Measurements from ENCODE around the gene SURF4.
"Not testable (repeated sequence)": the region's sequence is repeated elsewhere in the genome, so short reads cannot be mapped to it uniquely, and the experiment has no call there.

The SURF4 gene

DNA sequence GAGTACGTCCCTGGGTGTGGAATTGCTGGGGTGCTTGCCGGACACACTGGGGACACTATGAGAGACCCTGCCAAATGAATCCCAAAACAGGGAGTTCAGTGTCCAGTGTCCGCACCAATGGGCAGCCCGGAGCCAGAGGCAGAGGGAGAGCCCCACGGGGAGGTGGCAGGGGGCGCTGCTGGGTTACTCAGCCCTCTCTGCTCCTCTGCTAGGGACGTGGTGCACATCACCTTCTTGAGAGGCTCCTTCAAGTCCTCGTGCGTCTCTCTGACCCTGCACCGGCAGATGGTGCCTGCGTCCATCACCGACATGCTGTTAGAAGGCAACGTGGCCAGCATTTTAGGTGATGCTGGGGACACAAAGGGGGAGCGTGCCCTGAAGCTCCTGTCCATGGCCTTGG lies 21.1 kb upstream of the SURF4 start:
- no peak for DNase-seq

DNA sequence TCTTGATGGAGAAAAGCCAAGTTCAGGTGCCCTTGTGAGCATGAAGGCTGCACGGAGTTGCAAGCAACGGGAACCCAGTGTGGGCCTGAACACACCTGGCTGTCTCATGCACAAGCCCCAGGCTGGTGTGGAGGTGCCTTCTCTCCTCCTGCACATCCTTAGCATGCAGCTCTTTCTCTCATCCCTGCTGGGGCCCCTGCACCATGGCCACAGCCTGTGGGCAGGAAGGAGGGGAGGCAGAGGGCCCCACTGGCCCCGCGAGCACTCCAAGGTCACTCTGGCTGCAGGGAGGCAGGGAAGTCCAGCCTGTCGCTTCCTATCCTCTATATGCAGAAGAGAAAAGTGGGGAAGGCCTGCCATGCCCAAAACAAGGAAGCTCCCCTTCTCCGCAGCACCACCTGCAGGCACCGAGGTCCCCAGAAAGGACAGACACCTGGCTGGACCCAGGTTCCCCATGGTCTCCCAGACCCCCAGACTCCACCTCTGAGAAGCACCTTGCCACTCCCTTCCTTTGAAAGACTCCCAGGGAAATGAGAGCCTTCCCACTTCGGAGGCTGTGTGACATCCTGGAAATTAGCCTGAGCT lies 18.9 kb upstream of the SURF4 start:
- DNase-seq: no peak

DNA sequence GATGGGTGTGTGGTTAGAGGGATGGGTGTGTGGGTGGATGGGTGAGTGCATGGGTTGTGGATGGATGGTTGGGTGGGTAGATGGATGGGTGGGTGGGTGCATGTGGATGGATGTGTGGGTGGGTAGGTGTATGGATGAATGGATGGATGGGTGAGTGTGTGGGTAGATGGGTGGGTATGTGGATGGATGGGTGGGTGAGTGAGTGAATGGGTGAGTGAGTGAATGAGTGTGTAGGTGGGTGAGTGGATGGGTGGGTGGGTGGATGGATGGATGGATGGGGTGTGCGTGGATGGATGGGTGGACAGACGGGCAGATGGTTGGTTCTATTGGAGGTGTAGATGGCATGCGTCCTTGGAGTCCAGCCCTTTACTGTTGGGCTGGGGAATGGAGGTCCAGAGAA lies 17.5 kb upstream of the SURF4 start:
- DNase-seq: no peak

DNA sequence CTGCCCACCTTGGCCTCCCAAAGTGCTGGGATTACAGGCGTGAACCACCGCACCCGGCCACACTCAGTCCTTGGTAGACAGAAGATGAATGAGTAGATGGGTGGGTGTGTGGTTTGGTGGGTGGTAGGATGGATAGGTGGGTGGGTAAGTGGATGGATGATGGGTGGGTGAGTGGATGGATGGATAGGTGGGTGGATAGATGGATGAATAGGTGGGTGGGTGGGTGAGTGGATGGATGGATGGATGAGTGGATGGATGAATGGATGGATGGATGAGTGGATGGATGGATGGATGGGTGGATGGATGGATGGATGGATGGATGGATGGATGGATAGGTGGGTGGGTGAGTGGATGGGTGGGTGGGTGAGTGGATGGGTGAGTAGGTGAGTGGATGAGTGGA lies 16.4 kb upstream of the SURF4 start:
- not testable (repeated sequence) for DNase-seq

DNA sequence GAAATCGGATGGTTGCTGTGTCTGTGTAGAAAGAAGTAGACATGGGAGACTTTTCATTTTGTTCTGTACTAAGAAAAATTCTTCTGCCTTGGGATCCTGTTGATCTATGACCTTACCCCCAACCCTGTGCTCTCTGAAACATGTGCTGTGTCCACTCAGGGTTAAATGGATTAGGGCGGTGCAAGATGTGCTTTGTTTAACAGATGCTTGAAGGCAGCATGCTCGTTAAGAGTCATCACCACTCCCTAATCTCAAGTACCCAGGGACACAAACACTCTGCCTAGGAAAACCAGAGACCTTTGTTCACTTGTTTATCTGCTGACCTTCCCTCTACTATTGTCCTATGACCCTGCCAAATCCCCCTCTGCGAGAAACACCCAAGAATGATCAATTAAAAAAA lies 15.6 kb upstream of the SURF4 start:
- DNase-seq: not testable (repeated sequence)

DNA sequence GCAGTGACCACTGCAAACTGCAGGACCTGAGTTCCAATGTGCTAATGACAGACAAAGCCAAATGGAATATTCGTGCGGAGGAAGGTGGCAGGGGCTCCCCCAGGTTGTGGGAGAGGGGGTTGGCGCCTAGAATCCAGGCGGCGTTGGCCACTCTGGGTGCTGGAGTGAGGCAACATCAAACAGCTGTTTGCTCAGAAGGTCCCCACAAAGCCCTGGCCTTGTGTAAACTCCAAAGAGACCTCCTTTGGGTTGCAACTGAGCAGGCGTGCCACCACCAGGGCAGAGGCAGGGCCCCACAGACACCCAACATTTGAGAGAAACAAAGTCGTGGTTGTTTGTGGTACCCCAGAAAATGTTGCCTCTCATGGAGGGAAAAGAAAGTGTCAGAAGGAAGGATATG lies 14.9 kb upstream of the SURF4 start:
- DNase-seq: no peak

DNA sequence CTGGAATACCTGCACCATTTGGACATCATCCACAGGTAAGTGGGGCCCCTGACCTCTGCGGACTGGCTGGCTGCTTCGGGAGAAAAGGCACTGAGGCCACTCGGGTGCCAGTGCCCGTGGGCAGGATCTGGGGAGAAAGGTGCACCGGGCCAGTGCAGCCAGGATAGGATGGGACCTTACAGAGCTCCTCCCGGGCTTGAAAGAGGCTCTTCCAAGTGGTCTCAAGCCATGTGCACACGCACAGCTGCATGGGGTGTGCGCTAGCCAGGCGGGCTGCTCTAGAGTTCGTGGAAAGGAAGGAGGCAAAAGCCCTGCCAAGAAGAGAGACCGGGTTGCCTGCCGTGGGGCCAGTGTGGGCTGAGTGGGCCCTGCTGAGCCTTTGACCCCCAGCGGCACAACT lies 13.7 kb upstream of the SURF4 start:
- DNase-seq: no peak

DNA sequence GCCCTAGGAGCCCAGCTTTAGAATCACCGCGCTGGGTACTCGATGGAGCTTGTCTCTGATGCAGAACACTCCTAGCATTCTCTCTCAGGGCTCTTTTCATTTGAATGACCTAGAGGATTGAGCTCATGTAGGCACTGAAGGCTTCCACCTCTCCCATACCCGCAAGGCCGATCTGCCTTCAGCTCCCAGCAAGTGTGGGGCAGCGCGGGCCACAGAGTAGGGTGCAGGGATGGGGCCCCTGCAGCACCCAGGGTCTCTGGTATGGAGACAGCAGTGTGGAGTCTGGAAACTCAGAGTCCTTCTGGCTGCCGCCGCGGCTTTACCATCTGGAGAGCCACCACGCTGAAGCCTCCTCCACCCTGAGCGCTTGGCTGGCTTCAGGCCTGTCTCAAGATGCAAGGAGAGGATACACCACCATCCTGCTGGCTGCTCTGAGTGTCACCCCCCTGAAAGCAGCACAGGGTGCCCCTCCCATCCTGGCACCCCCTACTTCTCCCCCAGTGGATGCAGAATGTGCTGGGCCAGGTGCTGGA lies 13.2 kb upstream of the SURF4 start:
- no peak for DNase-seq

DNA sequence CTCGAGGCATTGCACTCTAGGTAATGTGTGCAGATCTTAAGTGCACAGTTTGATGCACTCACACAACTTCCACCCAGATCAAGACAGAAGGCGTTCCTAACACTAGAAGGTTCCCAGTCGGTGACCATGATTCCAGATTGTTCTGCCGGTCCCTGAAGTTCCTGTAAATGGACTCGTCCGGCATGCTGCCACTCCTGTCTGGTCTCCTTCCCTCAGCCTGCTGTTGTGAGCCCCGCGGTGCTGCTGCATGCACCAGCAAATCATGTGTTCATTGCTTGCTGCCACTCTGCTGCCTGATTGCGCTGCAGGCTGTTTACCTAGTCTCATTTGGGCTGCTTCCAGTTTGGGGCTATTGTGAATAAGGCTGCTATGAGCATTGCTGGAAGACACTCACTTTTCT lies 11.8 kb upstream of the SURF4 start:
- no peak for DNase-seq

DNA sequence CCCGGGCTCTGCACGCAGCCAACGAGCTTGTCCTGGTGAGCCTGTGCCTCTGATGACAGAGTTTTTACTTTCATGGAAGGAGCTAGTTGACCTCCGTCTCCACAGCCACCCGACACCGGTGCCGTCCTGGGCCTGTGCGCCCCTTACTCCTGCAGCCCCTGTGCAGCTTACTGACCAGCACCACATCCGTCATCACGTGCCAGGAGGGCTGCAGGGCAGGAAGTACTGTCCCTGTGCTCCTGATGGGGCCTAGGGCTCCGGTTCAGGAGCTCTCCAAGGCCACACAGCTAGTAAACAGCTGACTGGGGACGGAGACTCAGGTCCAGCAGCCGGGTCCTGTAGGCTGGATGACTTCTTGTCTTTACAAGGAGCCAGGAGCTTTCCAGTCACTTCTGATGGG lies 10.5 kb upstream of the SURF4 start:
- no peak for DNase-seq

DNA sequence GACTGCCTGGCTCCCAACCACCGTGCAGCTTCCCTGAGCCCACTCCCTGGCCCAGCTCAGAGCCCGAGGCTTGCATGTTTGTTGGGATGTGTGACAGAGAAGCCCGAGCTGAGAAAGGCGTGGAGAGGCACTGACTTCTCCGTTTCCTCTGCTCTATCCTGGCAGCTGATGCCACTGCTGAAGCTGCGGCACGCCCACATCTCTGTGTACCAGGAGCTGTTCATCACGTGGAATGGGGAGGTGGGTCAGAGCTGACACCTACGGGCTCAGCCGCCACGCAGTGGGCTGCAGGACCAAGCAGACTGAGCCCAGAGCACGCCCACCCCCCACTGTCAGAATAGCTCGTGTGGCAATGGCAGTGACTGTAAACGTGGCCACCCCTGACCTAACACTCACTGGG lies 9.6 kb upstream of the SURF4 start:
- DNase-seq: no peak

DNA sequence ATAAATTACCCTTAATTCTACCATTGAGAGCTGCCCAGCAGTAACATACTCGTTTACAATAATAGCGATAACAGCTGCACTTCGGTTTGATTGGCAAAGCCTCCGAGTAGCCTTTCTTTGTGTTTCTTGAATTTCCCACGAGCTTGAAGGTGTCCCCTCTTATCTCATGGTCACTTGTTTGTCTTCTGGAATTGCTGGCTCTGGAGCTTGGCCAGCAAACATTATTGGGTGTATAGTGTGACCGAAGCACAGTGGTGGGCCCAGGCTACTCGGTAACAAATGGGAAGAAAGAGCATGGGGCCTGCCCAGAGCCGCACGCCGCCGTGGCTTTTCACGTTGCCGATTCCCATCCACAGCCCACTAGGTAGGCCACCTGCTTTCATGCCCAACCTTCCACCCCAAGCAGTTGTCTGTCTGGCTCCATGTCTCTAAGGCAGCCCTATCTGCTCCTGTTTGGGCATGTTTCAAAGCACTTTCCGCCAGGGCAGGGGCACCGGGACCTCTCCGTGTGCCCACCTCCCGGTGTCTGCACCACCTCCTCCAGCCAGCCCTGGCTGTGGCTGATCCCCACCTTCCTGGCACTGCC lies 9.0 kb upstream of the SURF4 start:
- no peak for DNase-seq

DNA sequence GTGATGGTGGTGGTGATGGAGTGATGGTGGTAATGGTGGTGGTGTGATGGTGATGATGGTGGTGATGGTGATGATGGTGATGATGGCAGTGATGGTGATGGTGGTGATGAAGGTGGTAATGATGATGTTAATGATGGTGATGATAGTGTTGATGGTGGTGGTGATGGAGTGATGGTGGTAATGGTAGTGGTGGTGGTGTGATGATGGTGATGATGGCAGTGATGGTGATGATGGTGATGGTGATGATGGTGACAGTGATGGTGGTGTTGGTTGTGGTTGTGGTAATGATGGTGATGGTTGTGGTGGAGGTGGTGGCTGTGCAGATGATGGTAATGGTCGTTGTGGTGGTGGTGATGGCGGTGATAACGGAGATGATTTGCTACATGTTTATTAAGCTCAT lies 7.6 kb upstream of the SURF4 start:
- DNase-seq: no peak

DNA sequence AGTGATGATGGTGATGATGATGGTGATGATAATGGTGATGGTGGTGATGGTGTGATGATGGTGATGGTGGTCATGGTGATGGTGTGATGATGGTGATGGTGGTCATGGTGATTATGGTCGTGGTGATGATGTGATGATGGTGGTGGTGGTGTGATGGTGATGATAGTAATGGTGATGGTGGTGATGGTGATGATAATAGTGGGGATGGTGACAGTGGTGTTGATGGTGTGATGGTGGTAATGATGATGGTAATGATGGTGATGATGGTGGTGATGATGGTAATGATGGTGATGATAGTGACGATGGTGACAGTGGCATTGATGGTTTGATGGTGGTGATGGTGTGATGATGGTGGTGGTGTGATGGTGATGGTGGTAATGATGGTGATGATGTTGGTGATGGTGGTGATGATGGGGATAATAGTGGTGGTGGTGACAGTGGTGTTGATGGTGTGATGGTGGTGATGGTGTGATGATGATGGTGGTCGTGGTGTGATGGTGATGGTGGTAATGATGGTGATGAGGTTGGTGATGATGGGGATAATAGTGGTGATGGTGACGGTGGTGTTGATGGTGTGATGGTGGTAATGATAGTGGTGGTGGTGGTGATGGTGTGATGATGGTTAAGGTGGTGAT lies 6.8 kb upstream of the SURF4 start:
- no peak for DNase-seq

DNA sequence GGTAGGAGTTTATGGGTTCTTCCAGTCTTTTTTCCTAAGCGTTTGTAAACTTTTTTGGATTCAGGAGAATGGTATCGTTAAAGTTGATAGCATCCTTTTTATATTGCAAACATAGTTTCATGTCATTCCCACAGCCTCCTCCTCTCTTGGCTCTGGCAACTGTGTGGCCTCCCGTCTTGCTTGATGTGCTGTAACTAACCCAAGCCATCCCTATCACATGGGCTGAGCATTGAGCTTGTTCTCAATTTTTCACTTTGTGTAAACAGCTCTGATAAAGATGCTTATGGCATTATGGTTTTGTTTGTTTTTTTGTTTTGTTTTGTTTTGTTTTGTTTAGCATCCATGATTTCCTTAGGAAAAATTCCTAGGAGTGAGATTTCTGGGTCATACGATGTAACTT lies 4.9 kb upstream of the SURF4 start:
- DNase-seq: no peak

DNA sequence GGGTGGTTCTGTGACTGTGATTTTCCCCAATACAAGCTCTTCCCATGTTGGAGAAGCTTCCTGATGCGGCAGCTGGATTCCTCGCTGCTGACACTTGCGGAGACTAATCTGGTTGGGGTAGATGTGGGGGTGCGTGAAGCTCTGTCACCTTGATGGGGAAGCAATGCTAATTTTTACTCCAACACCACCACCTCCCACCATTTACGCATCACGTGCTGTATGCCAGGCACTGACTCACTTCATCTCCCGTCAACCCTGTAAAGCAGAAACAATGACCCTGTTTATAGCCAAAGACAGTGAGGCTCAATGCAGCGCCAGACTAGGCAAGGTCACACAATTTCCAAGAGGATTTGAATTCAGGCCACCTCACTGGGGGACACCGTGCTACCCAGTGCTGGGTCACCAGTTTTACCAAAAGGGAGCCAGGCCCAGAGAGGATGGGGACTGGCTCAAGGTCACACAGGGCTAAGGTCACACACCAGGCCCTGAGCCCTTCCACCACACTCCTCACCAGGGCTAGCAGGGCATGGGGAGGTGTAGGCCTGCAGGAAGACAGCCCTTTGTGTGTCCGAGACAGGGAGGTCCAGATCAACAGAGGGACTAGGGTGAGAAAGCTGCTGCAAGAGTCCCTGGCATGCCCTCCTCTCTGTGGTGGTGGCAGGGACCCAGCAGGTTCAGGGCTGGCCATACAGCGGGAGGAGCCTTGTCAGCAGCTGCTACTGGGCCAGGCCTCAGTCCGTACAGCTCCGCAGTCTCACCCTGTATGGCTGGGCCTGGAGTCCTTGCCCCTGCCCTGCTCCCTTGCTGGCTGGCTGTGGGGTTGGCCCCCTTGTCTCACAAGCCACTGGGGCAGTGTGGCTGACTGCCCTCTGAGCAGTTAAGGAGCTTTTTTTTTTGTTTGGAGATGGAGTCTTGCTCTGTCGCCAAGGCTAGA lies 3.6 kb upstream of the SURF4 start:
- no peak for DNase-seq

DNA sequence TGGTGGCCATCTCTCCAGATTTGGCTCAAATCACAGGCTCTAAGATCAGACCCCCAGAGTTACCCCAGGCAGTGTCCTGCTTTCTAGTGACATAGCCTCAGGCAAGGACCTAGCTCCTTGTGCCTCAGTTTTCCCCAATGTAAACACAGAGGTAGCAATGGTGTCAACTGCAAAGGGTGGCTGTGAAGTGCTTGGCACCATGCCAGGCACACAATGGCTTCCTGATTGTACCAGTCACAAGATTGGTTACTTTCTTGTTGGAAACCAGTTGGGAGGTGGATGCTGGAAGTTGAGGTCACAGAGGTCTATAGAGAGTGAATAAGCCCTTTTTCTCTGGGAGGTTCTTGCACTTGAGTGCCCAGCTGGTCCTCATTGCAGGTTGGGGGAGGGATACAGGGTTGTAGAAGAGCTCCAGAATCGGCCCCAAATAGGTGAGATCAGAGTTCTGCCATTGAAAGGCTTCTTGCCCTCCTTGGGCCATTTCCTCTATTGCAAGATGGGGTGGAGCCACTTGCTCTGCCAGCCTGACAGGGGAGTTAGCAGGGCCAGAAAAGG lies 2.6 kb upstream of the SURF4 start:
- DNase-seq: no peak

DNA sequence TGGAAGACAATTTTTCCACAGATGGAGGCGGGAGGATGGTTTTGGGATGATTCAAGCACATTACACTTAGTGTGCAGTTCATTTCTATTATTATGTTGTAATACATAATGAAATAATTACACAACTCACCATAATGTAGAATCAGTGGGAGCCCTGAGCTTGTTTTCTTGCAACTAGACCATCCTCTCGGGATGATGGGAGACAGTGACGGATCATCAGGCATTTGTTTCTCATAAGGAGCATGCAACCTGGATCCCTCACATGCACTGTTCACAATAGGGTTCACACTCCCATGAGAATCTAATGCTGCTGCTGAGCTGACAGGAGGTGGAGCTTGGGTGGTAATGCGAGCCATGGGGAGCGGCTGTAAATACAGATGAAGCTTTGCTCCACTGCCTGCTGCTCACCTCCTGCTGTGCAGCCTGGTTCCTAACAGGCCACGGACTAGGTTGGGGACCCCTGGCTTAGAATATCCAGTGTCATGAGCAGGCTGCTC lies 1.9 kb upstream of the SURF4 start:
- DNase-seq: no peak

DNA sequence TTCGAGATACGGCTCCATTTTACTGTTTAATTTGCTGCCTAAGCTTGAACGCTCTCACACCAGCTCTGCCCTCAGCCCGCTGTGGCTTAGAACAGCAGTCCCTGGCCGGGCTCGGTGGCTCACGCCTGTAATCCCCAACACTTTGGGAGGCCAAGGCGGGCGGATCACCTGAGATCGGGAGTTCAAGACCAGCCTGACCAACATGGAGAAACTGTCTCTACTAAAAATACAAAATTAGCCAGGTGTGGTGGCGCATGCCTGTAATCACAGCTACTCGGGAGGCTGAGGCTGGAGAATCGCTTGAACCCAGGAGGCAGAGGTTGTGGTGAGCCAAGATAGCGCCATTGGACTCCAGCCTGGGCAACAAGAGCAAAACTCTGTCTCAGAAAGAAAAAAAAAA lies 1.4 kb upstream of the SURF4 start:
- not testable (repeated sequence) for DNase-seq

DNA sequence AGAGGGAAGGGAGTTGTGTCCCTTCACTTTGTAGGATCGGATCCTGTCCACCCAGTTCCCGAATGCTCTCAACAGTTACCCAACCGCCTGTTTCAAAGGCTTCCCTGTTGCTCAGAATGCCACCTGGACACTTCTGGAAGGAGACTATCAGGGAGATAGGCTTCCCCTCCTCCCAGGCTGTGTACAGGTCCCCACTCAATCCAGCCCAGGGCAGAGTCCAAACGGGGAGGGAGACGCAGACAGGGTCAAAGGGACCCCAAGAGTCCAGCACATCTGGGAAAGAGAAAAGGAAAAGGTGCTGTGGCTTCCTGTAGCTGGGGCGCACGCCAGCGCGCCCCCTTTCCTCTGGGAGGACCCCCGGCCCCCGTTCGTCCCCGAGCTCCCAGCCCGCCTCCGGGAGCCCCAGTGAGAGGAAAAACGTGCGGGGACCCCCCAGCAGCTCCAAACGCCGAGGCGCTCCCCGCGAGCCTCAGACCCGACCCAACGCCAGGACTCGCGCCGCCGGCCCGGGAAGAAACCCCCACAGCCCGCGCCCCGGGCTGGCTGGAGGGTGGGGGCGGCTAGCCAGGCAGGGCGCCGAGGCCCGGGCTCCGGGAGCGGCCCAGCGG lies 640 bp downstream of the SURF4 start:
- no peak for DNase-seq

DNA sequence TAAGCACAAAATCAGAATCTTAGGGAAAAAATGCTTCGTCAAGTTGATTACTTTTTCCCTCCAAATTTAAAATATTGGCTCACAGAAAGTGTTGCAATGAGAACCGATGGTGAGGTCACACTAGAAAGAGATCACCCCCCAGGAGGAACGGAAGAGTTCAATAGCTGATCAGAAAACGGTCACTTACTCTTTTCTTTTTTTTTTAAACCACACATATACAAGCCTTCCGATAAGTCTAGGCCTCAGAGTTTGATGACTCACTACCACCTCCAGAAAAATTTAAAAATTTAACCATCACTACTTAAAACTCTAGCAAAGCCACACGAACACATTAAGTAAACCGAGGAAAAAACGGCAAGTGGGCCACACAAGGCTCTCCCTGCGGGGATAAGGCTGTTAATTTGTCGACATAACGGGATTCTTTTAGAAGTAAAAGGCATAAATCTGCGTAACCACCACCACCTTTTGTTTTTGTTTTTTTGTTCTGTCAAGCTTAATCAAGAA lies 1.2 kb downstream of the SURF4 start:
- DNase-seq: no peak

DNA sequence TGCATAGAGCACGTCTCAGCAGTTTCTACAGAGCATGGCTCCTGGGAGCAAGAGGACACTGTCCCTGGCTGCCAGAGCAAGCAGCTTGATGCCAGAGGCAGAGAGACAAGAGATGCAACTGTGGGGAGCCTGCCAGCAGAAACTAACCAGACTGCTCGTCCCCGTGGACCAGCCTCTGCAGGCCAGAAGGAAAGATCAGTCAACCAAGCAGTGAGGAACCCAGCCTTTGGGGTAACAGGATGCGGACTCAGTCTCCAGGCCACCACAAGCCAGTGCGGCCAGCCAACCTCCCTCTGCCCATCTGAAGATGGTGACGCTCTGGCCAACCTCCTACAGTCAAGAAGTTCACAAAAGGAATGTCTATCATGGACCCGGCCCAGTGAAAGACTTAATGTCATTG lies 3.7 kb downstream of the SURF4 start:
- no peak for DNase-seq

Data from activated effector memory CD4-positive, alpha-beta T cell treated with Interleukin-2 at 50 U/mL for 16 hours (primary cell).